Coronary artery (tissue), 2 donors: ENCODE results near the gene SERGEF.

ENCODE experiments used
- DNase-seq: peaks from one replicate; pipeline ENCODE4 v3.0.0-alpha.2; 2017; ENCODE audit warnings: low spot score
- H3K27ac ChIP-seq, 2 donors: fragments of 200-600 bp; sonication (generic); one replicate each; pipeline ENCODE4 v1.5.1; 2016 to 2019
- H3K4me3 ChIP-seq: fragments of 200-600 bp; sonication (generic); 2 replicates; pipeline ENCODE4 v1.5.1; 2016; ENCODE audit warnings: mild to moderate bottlenecking, moderate library complexity
- CTCF ChIP-seq: fragments of 200-600 bp; sonication (generic); IDR thresholded peaks from one replicate; pipeline ENCODE4 v1.5.1; 2019; ENCODE audit warnings: antibody characterized with exemption

The SERGEF gene

GRCh38 chr11:17859552-17859951 is 153.3 kb downstream of the SERGEF start:
- TF ChIP-seq CTCF, result no peak
- no peak overlapping the region for H3K27ac ChIP-seq
- DNase-seq, result no peak
- no peak overlapping the region for H3K4me3 ChIP-seq

- Histone ChIP-seq H3K27ac (no peak overlapping the region), H3K4me3 (no peak overlapping the region)
- no peak for DNase-seq
- TF ChIP-seq CTCF, result no peak
Measured at GRCh38 chr11:17855531-17856290, 157.1 kb downstream of the SERGEF start.

GRCh38 chr11:17853280-17853679 is 159.6 kb downstream of the SERGEF start:
- no peak overlapping the region for H3K4me3 ChIP-seq
- DNase-seq, result no peak
- TF ChIP-seq CTCF, result no peak
- no peak overlapping the region for H3K27ac ChIP-seq

- TF ChIP-seq CTCF, result no peak
- H3K4me3 ChIP-seq, result no peak overlapping the region
- H3K27ac ChIP-seq, result no peak overlapping the region
- DNase-seq, result no peak
Measured at GRCh38 chr11:17852246-17852645, 160.6 kb downstream of the SERGEF start.

- DNase-seq, result no peak
- TF ChIP-seq CTCF, result no peak
- no peak overlapping the region for H3K4me3 ChIP-seq
- H3K27ac ChIP-seq, result no peak overlapping the region
Measured at GRCh38 chr11:17851697-17852096, 161.2 kb downstream of the SERGEF start.

GRCh38 chr11:17850336-17850735 is 162.5 kb downstream of the SERGEF start:
- Histone ChIP-seq H3K27ac (no peak overlapping the region), H3K4me3 (no peak overlapping the region)
- no peak for TF ChIP-seq CTCF
- DNase-seq, result no peak

GRCh38 chr11:17848715-17849114 is 164.1 kb downstream of the SERGEF start:
- DNase-seq, result no peak
- no peak overlapping the region for H3K27ac ChIP-seq
- TF ChIP-seq CTCF, result no peak
- no peak overlapping the region for H3K4me3 ChIP-seq
